ENCODE data around the gene BTBD3.

BTBD3 gene

DNA sequence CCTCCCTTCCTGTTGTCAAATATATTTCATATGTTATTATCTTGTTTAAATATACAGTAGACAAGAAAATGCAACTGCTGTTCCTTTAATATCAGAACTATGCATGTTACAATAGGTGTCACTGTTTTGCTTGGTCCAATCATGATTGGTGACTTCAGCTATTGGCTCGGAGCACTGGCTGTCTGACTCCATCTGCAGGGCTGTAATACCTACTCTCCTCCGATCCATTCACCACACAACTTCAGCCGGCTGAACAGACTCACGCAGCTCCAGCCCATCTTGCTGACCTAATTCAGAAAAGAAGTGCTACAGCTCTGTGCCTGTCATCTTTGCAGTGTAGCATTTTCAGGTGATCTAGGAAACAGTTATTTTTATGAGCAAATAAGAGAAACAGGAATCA, at the start of gene BTBD3:
Gene BTBD3, plus strand, starts transcription at position 231 of the 400 bp plus-strand sequence. CDS start 383 bp downstream, outside the sequence.
- DNase-seq = peak; percentile 46

DNA sequence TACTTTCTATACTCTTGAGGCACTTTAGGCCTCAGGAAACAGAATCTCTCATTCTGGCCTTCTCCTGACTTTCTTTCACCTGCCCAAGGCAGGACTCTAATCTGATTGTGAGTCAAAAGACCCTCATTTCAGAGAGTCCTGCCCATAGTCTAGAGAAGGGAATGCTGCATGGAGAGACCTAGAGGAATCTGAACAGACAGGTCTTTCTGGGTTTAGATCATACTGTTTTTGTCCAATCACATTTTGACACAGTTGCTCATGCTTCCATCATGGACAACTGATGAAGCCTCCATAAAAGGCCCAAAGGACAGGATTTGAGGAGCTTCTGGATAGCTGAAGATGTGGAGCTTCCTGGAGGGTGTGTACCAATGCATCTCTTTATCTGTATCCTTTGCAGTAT, 48.1 kb upstream of the BTBD3 start:
- DNase-seq = no peak

DNA sequence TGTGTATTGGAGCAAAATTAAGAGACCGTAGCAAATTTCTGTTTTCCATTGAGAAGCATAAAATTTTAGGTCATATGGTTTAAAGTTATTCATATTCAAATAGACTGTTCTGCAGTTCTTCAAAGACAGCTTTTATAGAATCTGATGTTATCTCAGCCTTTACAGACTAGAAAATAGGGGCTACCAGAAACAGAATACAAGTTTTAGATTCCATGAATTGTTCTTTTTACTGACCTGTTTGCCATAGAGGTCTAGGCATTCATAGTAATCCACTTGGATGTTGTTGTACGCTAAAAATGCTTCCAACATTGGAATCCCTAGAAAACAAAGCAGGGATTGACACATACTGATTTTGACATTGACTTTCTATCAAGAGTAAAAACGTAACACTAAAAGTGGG, 47.3 kb upstream of the BTBD3 start:
- no peak for DNase-seq

DNA sequence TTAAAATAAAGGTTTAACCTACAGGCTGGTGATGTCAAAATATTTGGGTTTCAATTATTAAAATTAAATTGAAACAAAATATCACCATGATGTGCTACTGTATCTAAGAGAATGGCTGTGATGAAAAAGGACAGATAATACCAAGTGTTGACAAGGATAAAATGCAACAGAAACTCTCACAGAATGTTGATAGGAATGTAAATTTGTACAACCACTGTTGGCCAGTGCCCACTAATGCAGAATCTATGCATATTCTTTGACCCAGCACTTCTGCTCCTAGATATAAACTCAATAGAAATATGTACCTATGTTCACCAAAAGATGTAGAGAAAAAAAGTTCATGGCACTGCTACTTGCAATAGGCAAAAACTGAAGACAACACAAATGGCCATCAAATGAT, 41.1 kb upstream of the BTBD3 start:
- DNase-seq = no peak

DNA sequence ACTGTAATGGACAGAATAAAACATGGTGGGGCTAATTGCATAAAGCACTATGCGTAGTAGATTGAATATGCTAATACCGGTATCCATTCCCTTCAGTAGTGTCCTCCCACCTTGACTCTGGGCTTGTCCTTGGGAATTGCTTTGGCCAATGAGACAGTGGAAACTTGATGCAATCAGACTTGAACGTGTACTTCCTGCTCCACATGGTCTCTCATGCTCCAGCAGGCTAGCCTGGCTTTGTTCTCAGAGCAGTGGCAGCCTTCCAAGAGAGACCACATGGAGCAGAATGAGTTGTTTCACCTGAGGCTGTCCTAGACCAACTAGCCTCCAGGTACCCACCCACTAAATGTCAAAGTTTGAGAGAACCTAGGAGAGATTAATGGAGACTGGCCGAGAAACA, 37.0 kb upstream of the BTBD3 start:
- no peak for DNase-seq

DNA sequence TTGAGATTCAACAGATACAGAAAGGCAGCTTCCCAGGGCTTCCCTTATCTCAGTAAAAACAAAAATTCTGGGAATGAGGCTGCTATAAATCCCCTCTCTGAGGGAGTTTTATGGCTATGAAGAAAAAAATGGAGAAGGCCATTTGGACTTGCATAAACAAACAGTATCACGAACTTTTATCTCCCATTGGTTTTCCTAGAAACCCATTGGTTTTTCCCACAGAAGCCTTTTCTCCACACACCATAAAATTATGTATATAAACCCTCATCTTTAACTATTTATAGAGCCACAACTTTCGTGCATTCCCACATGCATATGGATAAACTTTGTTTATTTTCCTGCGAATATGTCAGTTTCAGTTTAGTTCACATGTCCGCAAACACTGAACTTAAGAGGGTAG, 36.2 kb upstream of the BTBD3 start:
- DNase-seq = no peak

DNA sequence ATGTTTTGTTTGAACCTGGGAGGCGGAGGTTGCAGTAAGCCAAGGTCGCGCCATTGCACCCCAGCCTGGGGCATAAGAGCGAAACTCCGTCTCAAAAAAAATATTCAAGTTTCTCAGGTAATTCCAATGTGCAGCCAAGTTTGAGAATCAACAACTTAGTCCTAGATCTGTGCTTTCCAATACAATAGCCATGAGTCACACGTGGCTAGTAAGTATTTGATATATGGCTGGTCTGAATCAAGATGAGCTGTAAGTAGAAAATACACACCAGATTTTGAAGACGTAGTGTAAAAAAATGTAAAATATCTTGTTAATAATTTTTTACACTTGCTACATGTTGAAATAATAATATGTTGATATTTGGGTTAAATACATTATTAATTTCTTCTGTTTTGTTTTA, 35.0 kb upstream of the BTBD3 start:
- DNase-seq = no peak

DNA sequence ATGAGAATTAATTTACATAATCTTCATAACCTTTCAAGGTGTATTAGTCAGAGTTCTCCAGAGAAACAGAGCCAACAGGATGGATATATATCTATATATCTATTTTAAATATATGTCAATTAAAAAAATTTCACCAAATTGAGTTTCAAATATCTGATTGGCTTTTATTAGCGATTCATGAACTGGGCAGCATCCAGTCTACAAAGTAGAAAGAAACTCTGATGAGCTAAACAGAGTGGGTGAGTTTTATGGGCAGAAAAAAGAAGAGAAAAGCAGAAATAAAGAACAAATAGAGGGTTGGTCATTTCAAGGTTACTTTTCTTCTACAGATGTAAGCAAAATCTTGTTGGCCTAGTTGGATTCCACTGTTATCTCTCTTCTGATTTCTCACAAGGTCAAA, 29.0 kb upstream of the BTBD3 start:
- no peak for DNase-seq

DNA sequence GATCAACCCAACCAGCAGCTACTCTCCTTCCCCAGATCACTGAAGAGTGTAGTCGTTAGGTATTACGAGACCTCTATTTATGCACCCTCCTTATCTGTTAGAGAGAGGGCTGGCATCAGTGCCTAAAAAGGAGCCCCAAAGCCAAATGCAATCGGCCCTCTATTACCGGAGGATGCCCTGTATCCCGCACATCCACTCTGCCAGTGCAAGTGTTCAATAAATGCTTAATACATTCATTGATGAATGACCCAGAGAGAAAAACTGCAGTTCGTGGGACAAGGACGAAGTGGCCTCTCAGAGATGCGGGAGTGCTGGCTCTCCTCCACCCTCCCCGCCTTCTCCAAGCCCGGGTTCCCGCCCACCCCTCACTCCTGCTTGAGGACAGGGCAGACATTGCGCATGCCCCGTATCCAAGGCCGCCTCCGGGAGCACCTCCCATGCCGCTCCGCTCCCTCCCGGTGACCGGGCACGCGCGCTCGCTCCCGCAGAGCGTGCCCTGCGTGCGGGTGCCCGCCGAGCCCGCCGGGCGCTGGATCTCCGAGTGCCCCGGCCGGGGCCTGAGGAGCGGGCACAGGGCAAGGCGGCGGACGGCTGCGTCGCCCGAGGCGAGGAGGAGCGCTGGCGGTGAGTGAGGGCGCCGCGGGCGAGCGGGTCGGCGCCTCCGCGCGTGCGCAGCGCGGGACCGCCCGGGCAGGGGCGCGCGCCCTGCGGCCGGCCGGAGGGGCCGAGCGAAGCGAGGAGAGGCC, 27.2 kb upstream of the BTBD3 start:
- DNase-seq = peak; percentile 94

DNA sequence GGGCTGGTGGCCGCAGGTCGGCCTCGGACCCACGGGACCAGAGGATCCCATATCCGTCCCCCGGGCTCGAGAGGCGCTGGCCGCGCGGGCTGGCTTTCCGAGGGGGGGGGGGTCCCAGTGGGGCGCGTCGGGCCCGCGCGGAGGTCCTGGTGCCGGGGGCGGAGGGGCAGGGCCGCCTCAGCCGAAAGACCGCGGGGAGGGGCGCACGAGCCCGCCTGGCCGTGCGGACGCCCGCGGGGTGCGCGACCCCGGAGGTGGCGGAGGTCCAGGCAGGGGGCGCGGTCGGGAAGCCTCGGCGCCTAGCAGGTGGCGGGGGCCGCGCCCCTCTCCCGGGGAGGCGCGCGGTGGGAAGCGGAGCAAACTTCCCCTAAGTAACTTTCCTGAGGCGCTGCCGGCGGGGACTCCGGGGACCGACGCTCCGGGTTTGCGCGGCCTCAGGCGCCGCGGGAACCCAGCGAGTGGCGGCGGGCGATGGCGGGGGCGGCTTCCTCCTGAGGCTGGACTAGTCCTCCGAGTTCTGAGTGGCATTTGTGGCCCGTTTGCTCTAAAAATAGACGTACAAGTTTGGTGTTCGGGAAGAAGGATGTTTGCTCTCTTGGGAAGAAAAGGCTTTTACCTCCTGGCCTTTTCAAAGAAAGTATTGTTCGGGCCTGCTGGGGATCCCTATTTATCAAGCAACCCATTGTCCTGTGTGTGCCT, 26.5 kb upstream of the BTBD3 start:
- peak; percentile 60 for DNase-seq

DNA sequence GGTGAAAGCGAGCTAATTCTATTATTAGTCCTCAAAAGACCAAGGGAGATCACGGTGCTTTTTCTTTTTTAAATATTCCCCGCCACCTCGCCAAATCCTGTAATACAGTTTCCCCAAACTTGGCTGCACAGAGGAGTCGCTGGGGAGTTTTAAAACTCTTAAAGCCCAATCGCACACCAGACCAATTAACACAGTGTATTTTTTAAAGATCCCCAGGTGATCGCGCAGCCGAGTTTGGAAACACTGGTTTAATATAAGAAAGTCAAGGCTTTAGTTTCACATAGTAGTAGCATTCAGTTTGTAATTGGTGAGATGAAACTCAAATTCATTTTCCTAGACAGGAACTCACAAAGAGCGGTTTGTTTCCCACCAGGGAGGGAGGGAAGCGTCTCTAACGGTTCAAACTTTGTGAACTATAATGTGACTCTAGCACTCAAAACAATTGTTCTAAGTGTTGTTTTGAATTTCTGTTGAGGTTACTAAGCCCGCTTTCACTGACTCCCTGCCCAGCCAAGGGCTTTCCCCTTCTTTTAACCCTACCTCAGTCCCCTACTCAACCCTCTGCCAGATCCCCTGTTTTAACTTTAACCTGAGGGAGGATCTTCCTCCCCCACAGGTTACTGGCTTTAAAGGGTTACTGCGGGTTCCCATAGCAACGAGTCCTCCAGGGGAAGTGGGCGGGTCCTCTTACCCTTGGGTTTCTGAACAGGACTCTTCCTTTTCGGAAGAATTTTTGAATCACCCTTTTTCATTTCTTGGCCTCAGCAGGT, 25.7 kb upstream of the BTBD3 start:
- DNase-seq = peak; percentile 85

DNA sequence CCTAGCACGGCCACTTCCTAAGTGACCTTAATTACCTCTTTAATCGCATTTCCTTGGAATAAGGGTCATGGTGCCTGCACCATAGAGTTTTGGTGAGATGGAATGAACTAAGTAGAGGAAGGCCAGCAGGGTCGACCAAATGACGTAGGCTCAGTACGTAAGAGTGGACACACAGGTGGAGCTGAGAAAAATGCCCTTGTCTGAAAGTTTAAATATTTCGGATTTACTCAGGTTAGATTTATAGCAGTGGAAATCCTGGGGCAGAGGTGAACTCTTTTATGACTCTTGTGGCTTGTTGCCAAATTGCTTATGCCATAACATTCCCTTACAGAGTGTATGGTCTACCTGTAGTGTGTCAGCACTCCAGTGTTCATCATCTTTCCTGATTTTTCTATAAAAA, 23.6 kb upstream of the BTBD3 start:
- no peak for DNase-seq

DNA sequence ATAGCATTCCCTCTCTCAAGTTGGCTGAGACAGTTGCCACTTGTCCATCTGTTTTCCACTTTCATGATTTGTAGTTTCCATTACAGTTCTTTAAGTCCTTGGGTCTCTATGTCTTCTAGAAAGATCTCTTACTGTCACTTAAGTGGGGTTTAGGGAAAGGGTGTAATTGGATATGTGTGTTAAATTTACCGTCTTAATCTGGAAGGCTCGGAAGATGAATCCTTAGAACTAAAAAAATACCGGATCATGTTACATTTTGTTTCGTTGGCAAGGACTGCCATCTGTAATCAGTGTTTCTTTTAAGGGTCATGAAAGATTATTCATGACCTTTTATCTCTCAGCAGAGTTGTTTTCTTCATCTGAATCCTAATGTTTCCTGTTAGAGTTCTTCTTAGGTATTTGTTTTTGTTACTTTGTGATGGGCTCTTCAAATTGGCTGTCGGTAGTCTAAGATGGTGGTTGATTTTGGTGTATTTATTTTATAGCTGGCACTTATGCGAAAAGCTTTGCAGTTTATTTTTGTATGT, 21.8 kb upstream of the BTBD3 start:
- DNase-seq = no peak

DNA sequence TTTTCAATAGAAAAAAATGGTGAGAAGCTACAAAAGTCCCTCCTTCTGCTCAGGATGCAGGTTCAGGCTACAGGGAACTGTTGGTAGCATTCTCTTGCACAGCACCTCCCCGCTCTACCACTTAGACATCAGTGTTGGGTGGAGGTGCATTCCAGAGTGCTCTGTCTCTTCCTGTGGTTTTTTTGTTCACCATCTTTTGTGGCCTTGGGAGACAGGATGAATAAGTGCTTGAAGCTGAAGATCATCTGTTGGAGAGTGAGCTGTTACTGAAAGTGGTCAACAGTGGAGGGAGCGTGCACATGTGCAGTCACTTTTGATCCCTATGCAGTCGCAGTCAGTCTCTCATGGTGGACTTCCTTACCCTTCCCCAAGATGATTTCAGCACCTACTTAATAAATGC, 16.6 kb upstream of the BTBD3 start:
- DNase-seq = peak; percentile 95

DNA sequence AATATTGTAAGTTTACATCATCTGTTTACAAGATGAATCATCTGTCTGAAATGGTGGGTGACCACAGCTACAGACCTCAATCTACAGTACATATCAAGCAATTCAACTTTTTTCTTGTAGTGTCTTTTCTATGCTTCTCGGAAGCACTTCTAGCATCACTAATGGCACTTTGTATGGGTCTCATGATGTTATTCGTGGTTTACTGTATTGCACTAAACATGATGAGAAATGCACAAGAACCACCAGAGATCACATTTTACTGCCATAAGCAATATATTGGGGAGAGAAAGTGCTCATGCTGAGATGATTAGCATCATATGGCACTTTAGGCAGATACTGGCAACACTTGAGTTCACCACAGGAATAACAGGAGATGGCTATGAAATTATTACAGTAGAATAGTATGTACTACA, 15.4 kb upstream of the BTBD3 start:
- peak; percentile 76 for DNase-seq

DNA sequence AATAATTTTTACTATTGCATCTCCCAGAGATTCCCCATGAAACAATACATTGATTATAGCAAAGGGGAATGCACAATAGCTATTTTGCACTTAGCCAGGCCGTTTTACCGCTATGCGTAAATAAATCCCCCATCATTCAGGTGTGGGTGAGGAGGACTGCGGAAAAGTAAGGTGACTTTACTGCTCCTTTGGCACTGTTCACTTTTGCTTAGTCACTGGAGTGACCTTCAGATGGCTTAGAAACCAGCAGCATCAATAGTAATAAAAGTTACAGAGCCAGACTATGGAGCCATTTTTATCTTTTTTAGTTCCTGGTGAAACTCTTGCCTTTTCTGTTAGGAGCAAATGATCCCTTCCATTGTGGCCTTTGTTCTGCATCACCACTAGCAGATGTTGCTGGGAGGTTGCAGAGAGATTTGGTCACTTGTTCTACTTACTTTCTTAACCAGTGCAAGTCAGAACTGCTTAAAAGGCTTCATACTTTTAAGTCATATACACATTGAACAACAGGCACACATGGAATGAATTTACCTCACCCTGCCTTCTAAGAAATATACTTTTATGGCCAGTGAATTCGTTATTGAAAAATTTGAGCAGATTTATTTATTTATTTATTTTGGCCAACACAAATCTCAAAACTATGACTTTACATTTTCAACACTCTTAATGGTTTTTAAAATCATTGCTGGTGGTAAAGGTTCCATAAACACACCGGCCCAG, 12.1 kb upstream of the BTBD3 start:
- no peak for DNase-seq

DNA sequence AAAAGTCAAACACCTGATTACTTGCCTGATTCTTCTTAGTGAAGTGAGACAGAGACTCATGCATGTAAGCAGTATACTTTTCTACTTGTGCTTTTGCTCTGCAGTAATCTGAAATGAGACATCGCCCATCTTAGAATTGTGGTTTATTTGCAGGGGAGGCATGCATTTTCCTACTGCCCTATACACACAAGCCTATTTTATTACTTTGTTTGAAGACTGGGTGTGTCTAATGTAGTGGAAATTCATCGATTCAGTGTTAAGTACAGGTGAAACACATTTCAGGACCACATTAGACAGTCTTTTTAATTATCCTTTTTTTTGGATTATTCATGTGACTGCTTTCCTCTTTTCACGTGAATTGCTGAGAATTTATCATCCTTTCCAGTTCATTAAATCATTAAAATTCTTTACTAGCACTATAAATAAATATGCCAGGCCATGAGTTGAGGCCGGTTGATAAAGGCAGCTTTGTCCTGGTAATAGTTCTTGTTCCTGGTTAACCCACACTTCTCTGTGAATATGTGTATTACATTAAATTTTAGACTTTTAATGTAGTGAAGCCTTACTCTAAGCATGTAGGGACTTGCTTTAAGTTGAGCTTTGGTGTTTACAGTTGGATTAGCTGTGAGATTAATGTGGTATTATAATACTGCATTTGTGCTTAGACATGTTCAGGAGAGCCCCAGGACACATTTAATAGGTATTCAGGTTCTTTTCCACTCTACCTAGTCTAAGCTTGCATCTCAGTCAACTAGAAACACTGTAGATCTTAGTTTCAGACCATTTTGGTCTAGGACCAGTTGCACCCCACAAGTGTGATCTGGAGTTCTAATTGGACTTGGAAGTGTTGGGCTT, 10.8 kb upstream of the BTBD3 start:
- DNase-seq = no peak

DNA sequence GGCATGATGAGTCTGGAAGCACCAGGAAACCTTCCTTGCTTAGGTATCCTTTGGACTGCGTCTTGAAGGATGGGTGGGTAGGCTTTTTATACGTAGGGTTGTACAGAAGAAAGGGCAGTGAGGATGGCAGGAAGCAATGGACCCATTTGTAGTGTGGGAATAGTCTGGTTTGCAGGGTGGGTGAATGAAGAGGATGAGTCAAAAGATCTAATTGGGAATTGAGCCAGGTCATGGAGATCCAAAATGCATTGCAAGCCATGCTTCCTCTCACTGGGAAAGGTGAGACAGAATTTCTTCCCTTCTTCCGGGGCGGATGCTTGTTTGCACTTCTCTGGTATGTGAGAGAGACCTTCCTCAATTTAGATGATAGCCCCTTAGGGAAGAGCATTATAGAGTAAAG, 10.1 kb upstream of the BTBD3 start:
- peak; percentile 55 for DNase-seq

DNA sequence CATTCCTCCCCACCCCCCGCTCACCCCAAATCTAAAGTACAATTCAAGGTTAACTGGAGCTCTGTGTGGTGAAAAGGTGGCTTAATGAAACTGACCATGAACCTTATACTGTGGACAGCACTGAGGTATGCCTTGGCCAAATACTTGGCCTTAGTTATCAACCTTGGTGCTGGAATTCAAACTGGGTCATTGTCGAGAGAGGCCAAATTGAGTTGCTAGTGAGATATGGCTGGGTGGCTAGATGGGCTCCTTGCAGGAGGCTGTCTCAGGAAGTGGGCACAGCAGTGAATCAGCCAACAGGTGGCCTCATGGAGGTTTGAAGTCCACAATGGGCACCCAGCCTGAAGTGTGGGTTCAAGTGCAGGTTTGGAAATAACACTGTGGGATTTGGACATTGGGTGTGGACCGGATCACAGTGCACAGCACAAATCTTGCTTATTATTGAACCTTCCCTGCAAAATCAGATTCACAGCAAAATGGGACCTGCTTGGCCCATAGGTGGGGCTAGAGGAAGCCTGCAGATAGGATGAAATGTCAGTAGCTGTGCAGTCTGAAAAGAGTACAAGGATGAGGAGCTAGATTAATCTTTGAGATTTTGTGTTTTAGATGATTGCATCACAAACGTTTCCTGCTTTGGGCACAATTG, 5.6 kb upstream of the BTBD3 start:
- no peak for DNase-seq

DNA sequence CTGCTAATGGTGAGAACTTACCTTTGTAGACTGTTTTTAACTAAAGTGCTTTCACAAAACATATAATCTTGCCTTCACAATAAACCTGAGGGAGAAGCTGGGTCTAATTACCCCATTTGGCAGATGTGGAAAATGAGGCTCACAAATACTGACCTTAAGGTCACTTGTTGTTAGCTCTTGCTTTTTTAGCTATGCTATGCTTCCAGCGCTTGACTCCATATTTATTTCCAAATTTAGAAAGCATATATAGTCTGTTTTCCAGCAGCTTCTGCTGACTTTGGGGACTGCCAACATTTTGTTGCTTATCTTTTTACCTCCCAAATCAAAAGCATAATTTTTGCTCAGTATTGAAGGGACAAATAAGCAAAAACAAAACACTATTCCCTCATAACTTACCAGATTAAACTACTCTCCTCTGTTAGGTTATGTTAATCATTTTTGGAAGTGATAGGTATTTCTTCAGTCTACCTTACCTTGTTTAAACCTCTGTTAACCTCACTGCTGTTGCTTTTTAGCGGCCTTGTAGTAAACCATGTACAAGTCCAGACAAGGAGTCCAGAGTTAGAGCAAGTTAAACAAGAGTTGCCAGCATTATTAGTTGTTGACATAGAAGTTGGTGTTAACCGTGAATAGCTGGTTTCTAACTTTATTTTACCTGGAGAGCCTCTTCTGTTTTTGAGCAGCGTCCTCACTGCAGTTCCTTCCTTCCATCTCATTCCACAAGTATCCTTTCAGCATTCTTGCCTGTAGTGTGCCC, 4.9 kb upstream of the BTBD3 start:
- DNase-seq = no peak

DNA sequence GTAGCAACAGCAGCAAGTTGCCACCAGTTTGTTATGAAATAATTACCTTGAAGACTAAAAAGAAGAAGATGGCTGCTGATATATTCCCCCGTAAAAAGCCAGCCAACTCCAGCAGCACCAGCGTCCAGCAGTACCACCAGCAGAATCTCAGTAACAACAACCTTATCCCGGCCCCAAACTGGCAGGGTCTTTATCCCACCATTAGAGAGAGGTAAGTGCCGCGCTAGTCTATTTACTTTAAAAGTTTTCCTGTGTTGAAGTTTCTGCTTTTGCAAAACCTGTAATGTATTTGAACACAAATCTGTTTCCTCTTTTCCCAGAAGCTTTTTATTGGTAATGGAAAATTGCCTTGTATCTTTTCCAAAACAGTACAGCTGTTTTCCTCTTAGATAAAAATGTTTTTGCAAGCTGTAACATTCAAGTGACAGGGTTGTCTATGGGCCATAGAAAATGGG, 725 bp downstream of the BTBD3 start:
- no peak for DNase-seq
